ENCODE results near the gene PTPRG.

PTPRG gene

DNA sequence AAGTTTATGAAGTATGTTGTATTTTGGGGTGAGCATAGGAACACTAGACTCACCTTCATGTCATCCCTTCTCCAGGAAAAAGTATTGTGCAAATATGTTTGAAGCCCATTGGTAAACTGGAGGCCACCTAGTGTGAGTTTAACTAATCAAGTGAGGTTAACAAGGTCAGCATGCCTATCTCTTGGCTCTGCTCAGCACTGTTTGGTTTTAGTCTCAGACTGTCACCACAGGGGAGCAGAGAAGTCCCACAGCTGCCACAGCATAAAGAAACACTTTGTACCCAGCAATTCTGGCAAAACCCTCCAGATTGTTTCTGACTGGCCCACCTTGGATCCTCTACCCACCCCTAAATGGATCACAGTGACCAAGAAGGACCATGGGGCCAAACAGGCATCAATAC lies 659.2 kb downstream of the PTPRG start:
- no peak for DNase-seq

- DNase-seq: no peak
These were observed 663.7 kb downstream of the PTPRG start for GRCh38 chr3:62225051-62225450.

GRCh38 chr3:62226601-62227339 lies 665.4 kb downstream of the PTPRG start:
- no peak for DNase-seq

GRCh38 chr3:62228467-62228866 lies 667.1 kb downstream of the PTPRG start:
- DNase-seq: no peak

DNA sequence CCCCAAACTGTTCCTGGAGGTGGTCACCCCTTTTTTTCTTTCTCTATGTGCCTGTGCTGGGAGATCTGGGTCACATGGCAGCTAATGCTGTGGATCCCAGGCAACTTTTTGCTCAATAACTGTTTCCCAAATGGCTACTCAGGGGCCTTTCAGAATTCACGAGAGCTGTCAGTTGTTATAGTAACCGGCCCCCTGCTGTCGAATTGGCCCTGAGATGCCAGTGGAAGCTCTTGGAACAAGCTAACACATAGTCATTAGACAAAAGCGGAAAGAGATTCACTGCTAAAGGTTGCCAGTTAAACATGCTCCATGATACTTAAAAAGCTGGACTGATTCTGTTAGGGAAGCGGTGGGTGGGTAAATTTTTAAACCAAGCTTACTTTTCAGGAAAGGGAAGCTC lies 667.8 kb downstream of the PTPRG start:
- DNase-seq: no peak

GRCh38 chr3:62229908-62230307 lies 668.5 kb downstream of the PTPRG start:
- peak; percentile 1 for DNase-seq

DNA sequence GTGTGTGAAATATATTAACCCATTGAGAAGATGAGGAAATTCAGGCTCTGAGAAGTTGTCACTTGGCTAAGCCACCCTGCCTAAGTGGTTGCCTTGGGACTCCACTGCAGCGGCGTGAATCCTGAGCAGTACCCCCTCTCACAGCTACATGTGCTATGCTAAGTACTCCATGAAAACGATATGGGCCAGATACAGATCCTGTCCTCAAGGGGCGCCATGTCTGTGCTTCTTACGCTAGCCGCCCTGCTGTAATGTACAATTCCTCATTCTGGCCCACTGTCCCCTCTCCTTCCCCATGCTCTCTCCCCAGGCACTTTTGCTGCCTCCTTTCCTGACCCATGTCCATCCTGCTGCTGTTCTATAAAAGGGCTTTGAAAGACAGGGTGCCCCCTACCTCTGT lies 671.7 kb downstream of the PTPRG start:
- DNase-seq: no peak

GRCh38 chr3:62236016-62236415 lies 674.6 kb downstream of the PTPRG start:
- DNase-seq: no peak

- no peak for DNase-seq
These were observed 676.0 kb downstream of the PTPRG start for GRCh38 chr3:62237286-62237948.

- DNase-seq: no peak
These were observed 676.6 kb downstream of the PTPRG start for GRCh38 chr3:62238003-62238402.

DNA sequence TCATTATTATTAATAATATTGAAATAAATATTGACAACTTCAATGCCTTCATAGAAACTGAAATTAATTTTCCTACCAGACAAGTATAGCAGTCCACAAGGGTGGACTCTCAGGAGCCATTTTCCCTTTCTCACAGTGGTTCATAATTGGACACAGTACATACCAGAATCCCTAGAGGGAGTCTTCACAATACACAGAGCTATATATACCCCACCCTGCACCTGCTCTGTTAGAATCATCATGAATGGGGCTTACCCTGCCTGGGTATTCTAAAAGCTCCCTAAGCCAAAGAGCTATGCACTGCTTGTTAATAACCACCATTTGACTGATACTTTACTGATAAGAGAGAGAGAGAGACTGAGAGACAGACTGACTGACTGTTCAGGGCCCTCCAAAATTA lies 677.1 kb downstream of the PTPRG start:
- DNase-seq: no peak

DNA sequence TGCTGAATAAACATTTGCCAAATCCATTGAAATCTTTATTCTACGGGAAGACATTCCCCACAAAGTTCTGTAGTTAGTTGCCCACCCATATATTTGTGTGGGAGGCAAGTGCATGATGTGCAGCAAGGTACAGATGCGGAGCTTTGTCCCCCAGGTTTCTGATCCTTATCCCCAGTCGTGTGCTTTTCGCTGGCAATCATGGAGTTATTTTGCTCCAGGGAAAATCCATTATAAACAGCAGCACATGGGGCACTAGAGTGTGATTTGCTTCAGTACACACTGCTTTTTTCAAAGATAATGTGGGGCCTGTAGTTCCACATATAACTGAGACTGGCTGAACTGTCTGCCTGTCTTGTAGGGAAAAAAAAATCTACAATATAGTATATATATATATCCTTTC lies 679.9 kb downstream of the PTPRG start:
- DNase-seq: no peak

GRCh38 chr3:62242831-62243509 lies 681.6 kb downstream of the PTPRG start:
- DNase-seq: no peak

DNA sequence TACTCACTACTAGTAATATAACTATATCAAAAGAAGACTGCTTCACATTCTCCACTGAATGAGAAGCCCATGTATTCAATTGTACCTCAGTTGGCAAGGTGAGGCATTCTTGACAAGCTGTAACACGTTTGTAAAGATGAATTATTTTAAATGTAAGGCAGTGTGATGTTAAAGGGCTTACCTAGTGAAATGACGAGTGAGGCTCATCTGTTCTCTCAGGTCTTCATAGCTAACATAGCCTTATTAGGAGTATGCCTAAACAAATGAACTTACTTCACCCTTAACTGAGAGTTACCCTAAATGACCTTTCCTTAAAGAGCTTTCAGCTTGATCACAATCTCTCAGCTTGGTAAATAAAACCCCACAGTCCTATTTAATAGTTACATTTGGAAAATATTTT lies 684.7 kb downstream of the PTPRG start:
- DNase-seq: no peak

GRCh38 chr3:62246985-62247384 lies 685.6 kb downstream of the PTPRG start:
- no peak for DNase-seq

- no peak for DNase-seq
These were observed 687.5 kb downstream of the PTPRG start for GRCh38 chr3:62248734-62249483.

GRCh38 chr3:62249484-62249776 lies 688.1 kb downstream of the PTPRG start:
- no peak for DNase-seq

DNA sequence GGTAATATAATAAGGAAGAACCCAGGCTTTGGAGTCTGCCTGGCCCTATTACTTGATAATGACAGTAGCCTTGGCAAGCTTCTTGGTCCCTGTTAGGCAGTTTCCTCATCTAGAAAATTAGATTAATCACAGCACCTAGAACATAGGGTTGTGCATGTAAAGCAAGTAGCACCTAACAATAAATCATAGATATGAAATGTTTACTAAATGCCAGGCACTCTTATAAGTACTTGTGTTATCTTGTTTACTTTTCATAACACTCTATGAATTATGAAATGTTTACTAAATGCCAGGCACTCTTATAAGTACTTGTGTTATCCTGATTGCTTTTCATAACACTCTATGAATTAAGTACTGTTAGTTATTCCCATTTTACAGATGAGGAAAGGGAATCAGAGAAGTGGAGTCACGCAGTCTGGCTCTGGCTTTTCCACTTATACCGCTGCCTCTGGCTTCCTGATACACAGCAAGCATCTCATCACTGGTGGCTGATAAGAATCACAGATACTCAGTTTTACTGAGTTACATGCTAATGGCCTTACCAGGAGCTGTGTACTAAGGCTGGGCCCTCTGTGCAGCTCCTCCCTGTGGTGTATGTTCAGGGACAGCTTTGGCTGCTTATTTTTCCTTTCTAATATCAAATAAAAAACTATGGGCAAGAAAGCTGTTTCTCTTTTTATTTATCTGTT lies 688.6 kb downstream of the PTPRG start:
- no peak for DNase-seq

- no peak for DNase-seq
These were observed 691.2 kb downstream of the PTPRG start for GRCh38 chr3:62252438-62253157.

- DNase-seq: no peak
These were observed 692.6 kb downstream of the PTPRG start for GRCh38 chr3:62253971-62254370.

DNA sequence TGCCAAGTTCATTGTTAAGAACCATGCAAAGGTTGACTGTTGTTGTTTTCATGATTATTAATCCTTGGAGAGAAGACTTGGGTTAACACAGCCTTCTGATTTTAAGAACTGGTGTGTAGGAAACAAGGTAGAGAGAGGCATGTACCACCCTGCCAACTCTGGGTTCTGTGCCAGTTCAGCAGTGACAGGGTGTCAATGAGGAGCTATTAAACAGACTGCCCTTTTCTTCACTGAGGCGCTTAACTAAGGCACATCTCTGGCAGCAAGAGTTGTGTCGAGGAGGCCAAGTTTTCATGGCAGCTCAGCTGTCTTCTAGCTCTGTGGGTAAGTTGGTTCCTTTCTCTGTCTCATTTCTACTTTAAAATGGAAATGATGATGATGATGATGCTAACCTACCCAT lies 694.4 kb downstream of the PTPRG start:
- no peak for DNase-seq

DNA sequence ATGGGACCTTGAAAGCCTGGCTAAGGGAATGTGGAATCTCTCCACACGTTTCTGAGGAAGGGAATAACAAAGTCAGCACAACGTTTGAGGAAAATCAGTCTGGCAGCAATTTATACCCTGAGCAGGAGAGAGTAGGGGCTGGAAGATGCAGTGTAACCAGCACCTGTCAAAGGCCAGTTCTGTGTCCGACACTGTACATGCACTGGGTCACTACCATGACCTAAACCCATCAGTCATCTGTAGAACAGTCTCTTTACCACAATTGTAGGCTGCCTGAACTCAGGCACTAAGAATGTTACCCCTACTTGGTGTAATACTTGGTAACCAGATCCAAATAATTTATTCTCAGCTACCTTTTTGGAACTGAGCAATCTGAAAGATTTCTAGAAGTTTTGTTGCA lies 698.6 kb downstream of the PTPRG start:
- DNase-seq: no peak

All from hematopoietic multipotent progenitor cell treated with erythropoietin and hydrocortisone succinate and interleukin-3 and kit ligand, for 8 days (in vitro differentiated cells).